ENCODE results near the gene RPP38.

The RPP38 gene

GRCh38 chr10:15097011-15097812, at the start of gene RPP38:
RPP38 (plus strand) TSS chr10:15097355; CDS start chr10:15103315, 5,960 bp downstream.
- peak; percentile 95 to 99 (median 98) for DNase-seq
- intact Hi-C loops (cut with DNase I) = loop anchor here (2.0 to 10.0 kb wide), 4 partner anchors 70 to 268 kb away; partner anchors contain the start of genes MEIG1, NMT2 and SUV39H2

- DNase-seq = no peak
These were observed 47.6 kb upstream of the RPP38 start for GRCh38 chr10:15049533-15049932.

GRCh38 chr10:15052121-15052520, 45.0 kb upstream of the RPP38 start:
- no peak for DNase-seq
- intact Hi-C loops (cut with DNase I) = no loop called here

More at GRCh38 chr10:15049533-15049932, 47.6 kb upstream of the RPP38 start:
- intact Hi-C loops (cut with DNase I) = no loop called here

GRCh38 chr10:15053061-15053460, 44.1 kb upstream of the RPP38 start:
- no peak for DNase-seq
- intact Hi-C loops (cut with DNase I) = no loop called here

- DNase-seq = no peak
- intact Hi-C loops (cut with DNase I) = no loop called here
These were observed 38.5 kb upstream of the RPP38 start for GRCh38 chr10:15058689-15059088.

- DNase-seq = no peak
- intact Hi-C loops (cut with DNase I) = no loop called here
These were observed 37.2 kb upstream of the RPP38 start for GRCh38 chr10:15059914-15060313.

- intact Hi-C loops (cut with DNase I) = no loop called here
- DNase-seq = no peak
These were observed 36.5 kb upstream of the RPP38 start for GRCh38 chr10:15060638-15061037.

- intact Hi-C loops (cut with DNase I) = no loop called here
These were observed 30.0 kb upstream of the RPP38 start for GRCh38 chr10:15067154-15067553.

GRCh38 chr10:15068802-15069201, 28.4 kb upstream of the RPP38 start:
- intact Hi-C loops (cut with DNase I) = no loop called here

More at GRCh38 chr10:15067154-15067553, 30.0 kb upstream of the RPP38 start:
- no peak for DNase-seq

GRCh38 chr10:15069230-15069629, 27.9 kb upstream of the RPP38 start:
- no peak for DNase-seq
- intact Hi-C loops (cut with DNase I) = no loop called here

More at GRCh38 chr10:15068802-15069201, 28.4 kb upstream of the RPP38 start:
- DNase-seq = no peak

GRCh38 chr10:15072358-15072757, 24.8 kb upstream of the RPP38 start:
- intact Hi-C loops (cut with DNase I) = no loop called here

GRCh38 chr10:15075421-15075820, 21.7 kb upstream of the RPP38 start:
- intact Hi-C loops (cut with DNase I) = no loop called here
- DNase-seq = no peak

More at GRCh38 chr10:15072358-15072757, 24.8 kb upstream of the RPP38 start:
- DNase-seq = no peak

- DNase-seq = no peak
- intact Hi-C loops (cut with DNase I) = no loop called here
These were observed 13.3 kb upstream of the RPP38 start for GRCh38 chr10:15083674-15084501.

GRCh38 chr10:15084502-15084922, 12.6 kb upstream of the RPP38 start:
- DNase-seq = peak in 23 of 42 donors; percentile 10 to 71 (median 33)
- intact Hi-C loops (cut with DNase I) = no loop called here

GRCh38 chr10:15088428-15089261, 8.5 kb upstream of the RPP38 start, which contains the start of gene ACBD7:
ACBD7 (minus strand) TSS chr10:15088776; CDS start chr10:15088728, 48 bp downstream.
- DNase-seq = peak; percentile 40 to 90 (median 81)
- intact Hi-C loops (cut with DNase I) = no loop called here

GRCh38 chr10:15091418-15091817, 5.7 kb upstream of the RPP38 start:
- DNase-seq = no peak
- intact Hi-C loops (cut with DNase I) = loop anchor here (10.0 kb wide), 1 partner anchor 273 kb away; no protein-coding TSS in a partner anchor

- intact Hi-C loops (cut with DNase I) = loop anchor here (10.0 kb wide), 1 partner anchor 272 kb away; no protein-coding TSS in a partner anchor
- DNase-seq = no peak
These were observed 4.2 kb upstream of the RPP38 start for GRCh38 chr10:15092855-15093408.

GRCh38 chr10:15096661-15097010, 519 bp upstream of the RPP38 start:
- peak in 1 of 42 donors; percentile 28 for DNase-seq
- intact Hi-C loops (cut with DNase I) = loop anchor here (2.0 to 10.0 kb wide), 4 partner anchors 71 to 268 kb away; partner anchors contain the start of genes MEIG1, NMT2 and SUV39H2
